Fibroblast of skin of right quadriceps (primary cell): ENCODE measurements around the gene BAK1.
"Not testable (repeated sequence)": the region's sequence is repeated elsewhere in the genome, so short reads cannot be mapped to it uniquely, and the experiment has no call there.

ENCODE experiments used
- DNase-seq: peaks from one replicate; pipeline ENCODE4 v3.0.0-alpha.2; 2013

Gene BAK1

DNA sequence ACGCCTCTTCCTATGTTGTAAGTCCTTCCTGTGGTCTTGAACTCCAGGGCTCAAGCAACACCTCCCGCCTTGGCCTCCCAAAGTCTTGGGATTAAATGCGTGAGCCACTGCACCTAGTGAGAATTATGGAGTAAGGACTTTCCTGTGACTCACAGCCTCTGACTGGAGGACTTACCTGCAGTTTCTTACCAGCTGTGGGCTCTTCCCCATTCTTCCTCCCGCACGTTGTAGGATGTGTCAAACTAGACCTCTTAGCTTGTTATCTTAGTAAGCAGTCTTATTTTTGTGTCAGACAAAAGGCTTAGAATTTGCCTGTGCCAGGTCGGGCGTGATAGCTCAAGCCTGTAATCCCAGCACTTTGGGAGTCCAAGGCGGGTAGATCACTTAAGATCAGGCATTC lies 30.9 kb downstream of the BAK1 start:
- DNase-seq: no peak

DNA sequence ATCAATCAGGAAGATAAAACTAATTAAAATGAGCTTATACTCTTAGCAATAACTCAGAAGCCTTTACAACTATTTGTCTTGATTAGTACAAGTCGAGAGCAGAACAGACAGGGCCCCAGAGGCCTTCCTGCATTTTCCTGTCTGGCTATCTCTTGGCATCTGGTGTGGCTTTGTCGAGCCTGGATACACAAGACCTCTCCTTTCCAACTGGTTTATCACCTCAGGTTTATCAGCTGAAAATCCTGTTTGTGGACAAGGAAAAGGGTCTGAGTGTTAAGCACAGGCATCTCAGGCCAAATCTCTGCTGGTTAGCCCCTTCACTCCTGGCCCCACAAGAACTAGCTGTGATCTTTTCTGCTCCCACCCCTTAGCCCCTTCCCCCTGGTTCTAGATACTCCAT lies 32.6 kb downstream of the BAK1 start:
- DNase-seq: no peak

DNA sequence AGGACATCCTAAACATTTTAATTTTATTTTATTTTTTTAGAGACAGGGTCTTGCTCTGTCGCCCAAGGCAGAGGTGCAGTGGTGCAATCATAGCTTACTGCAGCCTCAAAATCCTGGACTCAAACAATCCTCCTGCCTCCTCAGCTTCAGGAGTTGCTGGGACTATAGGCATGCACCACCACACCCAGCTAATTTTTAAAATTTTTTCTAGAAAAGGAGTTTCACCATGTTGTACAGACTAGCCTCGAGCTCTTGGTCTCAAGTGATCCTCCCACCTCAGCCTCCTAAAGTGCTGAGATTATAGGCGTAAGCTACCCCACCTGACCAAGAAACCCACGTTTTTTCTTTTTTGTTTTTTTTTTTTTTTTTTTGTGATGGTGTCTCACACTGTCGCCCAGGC lies 33.3 kb downstream of the BAK1 start:
- no peak for DNase-seq

DNA sequence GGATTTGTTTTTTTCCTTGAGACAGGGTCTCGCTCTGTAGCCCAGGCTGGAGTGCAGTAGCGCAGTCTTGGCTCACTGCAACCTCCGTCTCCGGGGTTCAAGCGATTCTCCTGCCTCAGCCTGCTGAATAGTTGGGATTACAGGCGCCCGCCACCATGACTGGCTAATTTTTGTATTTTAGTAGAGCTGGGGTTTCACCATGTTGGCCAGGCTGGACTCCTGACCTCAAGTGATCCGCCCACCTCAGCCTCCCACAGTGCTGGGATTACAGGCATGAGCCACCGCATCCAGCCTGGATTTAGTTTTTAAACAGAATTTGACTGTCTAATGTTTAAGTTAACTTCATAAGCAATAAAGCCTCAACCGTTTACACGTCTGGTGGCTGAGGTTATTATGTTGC lies 34.8 kb downstream of the BAK1 start:
- DNase-seq: not testable (repeated sequence)

DNA sequence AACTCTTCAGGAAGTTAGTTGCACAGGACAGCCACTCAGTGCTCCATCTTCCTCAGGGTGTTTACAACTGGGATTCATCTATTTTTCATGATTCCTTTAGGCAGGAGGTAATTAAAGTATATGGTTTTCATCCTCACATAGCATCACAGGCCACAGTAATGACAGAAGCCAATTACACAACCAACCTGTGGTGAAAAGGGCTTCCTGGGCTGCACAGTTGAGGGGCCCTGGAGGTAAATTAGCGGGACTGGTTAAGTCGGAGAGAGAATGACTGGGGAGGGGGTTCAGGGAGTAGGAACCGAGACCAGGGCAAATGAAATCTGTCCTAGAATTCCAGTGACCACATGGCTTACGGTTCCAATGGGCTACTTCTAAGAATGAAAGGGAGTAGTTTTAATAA lies 37.0 kb downstream of the BAK1 start:
- DNase-seq: no peak

DNA sequence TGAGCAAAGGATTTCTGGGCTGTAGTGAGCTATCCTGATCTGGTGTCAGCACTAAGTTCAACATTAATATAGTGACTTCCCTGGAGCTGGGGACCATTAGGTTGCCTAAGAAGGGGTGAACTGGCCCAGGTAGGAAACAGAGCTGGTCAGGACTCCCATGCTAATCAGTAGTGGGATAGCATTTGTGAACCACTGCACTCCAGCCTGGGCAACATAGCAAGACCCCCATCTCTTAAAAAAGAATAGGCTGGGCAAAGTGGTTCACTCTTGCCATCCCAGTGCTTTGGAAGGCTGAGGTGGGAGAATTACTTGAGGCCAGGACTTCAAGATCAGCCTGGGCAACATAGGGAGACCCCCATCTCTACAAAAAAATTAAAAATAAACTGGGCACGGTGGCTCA lies 39.3 kb downstream of the BAK1 start:
- no peak for DNase-seq

DNA sequence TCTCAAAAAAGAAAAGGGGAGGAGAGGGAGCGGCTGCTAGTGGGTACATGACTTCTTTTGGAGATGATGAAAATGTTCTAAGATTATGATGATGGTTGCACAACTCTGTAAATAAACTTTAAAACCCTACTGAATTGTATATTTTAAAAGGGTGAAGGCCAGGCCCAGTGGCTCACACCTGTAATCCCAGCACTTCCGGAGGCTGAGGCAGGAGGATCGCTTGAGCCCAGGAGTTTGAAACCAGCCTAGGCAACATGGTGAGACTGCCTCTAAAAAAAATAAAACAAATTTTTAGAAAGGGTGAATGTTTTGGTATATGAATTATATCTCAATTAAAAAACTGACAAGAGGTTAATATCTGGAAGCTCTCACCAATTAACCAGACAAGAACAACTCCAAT lies 45.4 kb downstream of the BAK1 start:
- no peak for DNase-seq

DNA sequence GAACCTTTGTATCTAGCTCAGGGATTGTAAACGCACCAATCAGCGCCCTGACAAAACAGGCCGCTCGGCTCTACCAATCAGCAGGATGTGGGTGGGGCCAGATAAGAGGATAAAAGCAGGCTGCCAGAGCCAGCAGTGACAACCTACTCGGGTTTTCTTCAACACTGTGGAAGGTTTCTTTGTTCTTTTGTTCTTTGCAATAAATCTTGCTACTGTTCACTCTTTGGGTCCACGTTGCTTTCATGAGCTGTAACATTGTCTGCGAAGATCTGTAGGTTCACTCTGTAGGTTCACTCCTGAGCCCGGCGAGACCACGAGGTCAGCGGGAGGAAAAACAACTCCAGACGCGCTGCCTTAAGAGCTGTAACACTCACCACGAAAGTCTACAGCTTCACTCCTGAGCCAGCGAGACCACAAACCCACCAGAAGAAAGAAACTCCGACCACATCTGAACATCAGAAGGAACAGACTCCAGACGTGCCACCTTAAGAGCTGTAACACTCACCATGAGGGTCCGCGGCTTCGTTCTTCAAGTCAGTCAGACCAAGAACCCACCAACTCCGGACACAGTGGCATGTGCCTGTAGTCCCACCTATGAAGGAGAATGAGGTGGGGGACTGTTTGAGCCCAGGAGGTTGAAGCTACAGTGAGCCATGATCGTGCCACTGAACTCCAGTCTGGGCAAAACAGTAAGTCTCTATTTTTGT lies 46.8 kb downstream of the BAK1 start:
- DNase-seq: not testable (repeated sequence)

DNA sequence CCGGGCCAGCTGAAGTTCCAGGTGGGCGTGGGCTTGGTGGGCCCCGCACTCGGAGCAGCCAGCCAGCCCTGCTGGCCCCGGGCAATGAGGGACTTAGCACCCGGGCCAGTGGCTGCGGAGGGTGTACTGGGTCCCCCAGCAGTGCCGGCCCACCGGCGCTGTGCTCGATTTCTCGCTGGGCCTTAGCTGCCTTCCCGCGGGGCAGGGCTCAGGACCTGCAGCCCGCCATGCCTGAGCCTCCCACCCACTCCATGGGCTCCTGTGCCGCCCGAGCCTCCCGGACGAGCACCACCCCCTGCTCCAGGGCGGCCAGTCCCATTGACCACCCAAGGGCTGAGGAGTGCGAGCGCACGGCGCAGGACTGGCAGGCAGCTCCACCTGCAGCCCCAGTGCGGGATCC lies 47.6 kb downstream of the BAK1 start:
- not testable (repeated sequence) for DNase-seq

DNA sequence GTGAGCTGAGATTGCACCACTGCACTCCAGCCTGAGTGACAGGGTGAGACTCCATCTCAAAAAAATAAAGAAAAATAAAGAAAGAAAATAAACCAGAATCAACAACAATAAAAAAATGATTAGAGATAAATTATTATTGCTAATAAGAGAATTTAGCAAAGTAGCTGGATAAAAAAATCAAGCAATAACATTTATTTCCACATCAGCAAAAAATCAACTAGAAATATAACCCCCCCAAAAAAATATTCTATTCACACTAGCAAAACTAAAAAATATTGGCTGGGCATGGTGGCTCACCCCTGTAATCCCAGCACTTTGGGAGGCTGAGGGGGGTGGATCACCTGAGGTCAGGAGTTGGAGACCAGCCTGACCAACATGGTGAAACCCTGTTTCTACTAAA lies 49.5 kb downstream of the BAK1 start:
- DNase-seq: not testable (repeated sequence)
